H4 (cell line): ENCODE data around the gene PAM16. TPM values are rescaled to one million over a fixed set of nuclear protein-coding genes. Genes with fewer than 3 reads are reported as not detected.

Experiments used
- DNase-seq: peaks from one replicate; pipeline ENCODE4 v3.0.0-alpha.2; 2015; ENCODE audit warnings: low spot score
- total RNA-seq: library from RNA; depleted of rRNA; stranded (reverse); fragments of >200 nt; shearing (Covaris generic); gene quantifications from 2 replicates; pipeline ENCODE4 v1.2.3, GENCODE V29; 2014

PAM16 gene
- total RNA-seq, 1 experiment from 2014 or later, result 46.7 TPM

DNA sequence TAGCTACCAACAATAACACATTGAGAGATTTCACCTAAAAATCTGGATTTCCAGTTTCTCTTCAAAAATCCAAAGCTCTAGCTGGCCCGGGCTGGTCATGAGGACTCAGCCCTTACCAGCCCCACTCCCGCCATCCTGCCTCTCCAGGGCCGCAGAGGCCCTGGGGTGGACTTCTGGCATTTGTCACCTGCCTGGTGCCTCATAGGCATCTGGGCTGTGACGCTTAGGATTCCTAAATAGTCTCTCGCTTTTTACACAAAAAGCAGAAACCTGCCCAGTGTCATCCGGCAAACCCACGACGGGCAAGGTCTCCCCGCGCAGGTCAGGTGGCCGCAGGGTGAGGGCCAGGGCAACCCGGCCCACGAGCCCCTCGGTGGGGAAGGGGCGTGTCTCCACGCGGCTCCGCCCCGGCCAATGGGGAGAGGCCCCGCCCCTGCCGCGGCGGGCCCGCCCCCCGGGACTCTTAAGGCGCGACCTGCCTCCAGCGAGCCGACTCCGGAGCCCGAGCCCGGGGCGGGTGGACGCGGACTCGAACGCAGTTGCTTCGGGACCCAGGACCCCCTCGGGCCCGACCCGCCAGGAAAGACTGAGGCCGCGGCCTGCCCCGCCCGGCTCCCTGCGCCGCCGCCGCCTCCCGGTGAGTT is 20.4 kb upstream of the PAM16 start, which contains the start of gene VASN:
Gene VASN, plus strand, starts transcription at position 492 of the 644 bp plus-strand sequence. CDS start 9,030 bp downstream, outside the sequence.
- no peak for DNase-seq

GRCh38 chr16:4370570-4371356 is 19.6 kb upstream of the PAM16 start:
- peak; percentile 83 for DNase-seq

GRCh38 chr16:4370151-4370550 is 19.0 kb upstream of the PAM16 start:
- no peak for DNase-seq

DNA sequence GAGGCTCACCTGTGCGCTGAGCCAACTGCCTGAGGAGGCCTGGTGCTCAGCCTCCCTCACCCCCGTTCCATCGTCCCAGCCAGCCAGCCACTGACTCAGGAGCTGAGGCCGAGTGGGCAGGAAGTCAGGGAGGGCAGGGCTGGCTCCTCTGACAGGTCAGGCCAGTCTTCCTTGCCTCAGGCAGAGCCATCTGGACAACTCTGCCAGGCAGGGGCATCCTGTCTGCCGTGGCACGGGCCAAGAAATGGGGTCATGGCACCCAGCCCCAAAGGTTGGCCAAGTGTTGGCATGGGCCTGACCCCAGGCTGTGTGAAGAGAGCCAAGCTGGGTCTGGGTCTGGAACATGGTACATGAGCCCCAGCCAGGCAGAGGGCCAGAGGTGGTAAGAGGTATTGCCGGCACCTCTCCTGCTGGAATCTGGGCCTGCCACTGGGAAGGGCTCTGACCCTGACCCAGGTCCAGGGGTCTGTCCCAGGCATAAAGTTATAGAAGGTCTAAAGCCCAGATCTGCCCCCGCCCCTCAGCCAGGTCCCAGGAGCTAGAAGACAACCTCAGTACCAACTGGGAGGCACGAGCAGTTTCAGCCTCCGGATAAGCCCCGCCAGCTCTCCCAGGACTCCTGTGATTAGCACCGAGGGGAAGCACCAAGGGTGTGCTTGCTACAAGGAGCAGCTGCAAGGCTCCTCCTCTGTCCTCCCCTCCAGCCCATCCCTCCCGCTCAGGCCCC is 18.0 kb upstream of the PAM16 start:
- DNase-seq, result peak; percentile 48

- no peak for DNase-seq
These were observed 16.3 kb upstream of the PAM16 start for GRCh38 chr16:4367393-4367856.

DNA sequence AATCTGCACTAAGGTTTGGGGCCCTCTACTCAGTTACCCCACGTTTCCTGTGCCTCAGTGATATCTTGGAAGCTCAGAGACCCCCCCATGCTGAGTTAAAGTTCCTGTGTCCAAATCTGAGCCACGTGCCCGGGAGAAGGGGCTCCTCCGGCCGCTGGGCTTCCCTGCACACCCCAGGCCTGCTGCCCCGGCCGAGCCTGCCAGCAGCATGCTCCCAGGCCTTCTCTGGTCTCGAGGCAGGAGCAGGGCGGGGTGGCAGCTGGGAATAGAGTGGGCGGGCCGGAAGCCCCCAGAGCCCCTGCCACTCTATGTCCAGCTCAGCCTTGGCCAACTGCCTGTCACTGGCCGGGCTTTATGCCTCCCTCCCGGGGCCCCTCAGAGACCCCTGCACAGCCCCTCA is 14.9 kb upstream of the PAM16 start:
- DNase-seq, result no peak

GRCh38 chr16:4365615-4366014 is 14.5 kb upstream of the PAM16 start:
- DNase-seq, result no peak

DNA sequence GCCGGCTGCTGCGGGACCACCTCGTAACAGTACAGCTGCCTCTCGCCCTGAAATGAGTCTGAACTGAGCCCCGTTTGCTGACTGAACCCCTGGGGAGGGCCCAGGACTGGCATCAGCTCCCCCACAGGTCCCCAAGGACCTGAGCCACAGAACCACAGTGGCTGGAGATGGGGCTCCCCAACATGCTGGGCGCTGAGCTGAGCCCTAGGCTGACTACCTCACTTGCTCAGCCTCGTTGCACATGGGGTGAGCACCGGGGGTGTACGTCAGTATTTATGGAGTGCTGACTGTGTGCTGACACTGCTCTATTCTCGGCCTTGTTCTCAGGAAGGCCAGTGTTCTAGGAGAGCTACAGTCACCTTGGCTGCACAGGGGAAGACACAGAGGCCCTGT is 13.9 kb upstream of the PAM16 start:
- DNase-seq, result no peak

- DNase-seq, result no peak
These were observed 13.3 kb upstream of the PAM16 start for GRCh38 chr16:4364196-4365013.

GRCh38 chr16:4362476-4363135 is 11.5 kb upstream of the PAM16 start:
- DNase-seq, result no peak

DNA sequence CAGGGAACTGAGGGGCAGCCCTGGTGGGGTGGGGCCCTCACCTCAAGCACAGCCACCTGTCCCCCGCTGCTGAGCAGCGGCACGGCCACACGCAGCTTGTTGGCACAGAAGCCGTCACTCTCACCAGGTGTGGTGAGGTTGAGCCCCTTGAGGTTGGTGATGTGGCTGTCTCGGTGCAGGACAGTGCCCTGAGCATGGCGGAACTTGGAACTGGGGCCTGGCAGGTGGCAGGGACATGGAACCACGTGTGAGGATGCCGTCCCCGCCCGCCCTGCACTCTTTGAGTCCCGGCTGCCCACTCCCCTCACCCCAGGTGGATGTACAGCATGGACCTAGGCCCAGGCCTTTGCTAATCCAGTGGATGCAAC is 10.8 kb upstream of the PAM16 start:
- DNase-seq, result no peak

GRCh38 chr16:4361033-4361943 is 10.2 kb upstream of the PAM16 start:
- DNase-seq, result no peak

DNA sequence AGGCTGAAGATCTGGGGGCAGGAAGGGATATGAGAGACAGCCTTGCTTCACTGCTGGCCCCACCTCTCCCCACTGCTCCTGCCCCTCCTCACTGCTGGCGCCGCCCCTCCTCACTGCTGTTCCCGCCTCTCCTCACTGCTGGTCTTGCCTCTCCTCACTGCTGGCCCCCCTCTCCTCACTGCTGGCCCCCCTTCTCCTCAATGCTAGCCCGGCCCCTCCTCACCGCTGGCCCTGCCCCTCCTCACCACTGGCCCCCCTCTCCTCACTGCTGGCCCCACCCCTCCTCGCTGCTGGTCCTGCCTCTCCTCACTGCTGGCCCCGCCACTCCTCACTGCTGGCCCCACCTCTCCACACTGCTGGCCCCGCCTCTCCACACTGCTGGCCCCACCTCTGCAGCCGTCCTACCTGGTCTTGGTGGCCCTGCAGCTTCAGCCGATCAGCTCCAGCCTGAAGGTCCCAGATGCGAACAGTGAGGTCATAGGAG is 9.5 kb upstream of the PAM16 start:
- DNase-seq, result no peak

DNA sequence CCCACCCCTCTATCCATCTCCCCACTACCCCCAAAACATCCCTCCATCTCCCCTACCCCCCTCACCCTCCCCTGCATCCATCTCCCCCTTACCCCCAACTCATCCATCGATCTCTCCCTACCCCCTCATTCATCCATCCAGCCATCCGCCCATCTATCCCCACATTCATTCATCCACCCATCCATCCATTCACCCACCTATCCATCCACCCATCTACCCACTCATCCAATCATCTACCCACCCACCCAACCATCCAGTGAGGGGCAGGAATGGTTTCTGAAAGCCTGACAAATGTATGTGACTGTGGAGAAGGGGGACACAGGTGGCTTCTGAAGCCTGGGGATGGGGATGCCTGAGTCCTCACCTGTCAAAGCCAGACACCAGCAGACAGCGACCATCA is 8.8 kb upstream of the PAM16 start:
- no peak for DNase-seq

DNA sequence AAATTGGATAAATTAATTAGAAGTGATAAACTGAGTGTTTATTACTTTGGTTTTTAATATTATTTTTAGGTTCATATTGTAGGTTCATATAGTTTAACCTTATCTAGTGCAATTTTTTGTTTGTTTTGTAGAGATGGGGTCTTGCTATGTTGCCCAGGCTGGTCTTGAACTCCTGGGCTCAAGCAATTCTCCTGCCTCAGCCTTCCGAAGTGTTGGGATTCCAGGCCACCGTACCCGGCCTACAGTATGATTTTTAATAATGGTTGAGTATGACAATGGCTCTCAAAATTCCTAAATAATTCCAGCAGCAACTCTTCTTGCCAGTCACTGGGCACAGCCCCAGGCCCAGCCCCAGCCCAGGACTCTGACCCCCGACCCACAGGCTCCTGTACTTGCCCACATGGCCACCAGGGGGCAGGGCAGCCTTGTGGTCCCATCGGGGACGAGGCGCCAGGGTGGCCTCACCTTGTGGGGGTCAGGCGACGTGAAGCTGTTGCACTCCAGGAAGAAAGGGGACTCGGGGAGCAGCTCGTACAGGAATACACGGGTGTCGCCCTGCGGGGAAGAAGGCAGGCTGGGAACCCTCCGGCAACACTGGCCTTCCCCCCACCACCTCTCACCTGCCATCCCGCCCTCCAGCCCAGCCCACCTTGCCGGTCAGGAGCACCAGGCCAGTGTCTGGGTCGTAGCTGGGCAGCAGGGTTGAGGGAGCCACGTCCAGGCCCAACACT is 7.9 kb upstream of the PAM16 start:
- peak; percentile 38 for DNase-seq

- DNase-seq, result no peak
These were observed 7.1 kb upstream of the PAM16 start for GRCh38 chr16:4358236-4358635.

- DNase-seq, result no peak
These were observed 5.7 kb upstream of the PAM16 start for GRCh38 chr16:4356820-4357219.

DNA sequence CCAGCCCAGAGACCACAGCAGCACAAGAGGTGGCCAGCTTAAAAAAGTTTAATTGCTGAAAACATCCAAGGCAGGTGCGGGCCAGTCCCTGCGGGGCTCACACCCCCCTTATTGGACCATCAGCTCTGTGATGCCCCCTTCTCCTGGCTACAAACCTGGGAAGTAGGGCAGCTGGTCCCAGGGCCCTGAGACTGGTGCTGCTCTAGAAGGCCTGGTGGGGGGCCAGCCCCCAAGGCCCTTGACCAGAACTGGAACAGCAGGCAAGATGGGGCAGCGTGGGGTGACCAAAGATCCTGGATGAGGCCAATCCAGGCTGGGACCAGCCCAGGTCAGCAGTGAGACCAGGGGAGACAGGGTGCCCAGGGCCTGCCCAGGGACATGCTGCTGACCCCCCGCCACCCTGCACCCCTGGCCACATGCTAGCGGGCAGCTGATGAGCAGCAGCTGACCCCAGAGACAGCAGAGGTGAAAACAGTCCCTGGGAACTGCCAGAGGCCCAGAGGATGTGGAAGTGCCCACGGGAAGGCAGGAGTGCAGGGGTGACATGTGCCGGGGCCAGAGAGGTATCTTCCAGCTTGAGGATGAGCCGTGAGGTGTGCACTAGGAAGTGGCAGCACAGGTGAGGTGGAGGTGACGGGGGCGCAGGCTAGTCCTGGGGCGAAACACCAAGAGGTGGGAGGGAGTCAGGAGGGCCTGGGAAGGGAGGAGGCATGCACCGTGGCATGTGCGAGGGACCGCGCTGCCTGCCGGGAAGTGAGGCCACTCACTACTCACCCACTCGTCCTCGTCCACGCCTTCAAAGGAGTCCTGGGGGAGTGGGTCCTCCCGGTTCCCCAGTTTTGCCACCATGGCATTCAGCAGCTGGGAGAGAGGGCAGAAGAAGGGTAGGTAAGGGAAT is 3.6 kb upstream of the PAM16 start:
- DNase-seq, result no peak
